Stimulated activated CD8-positive, alpha-beta memory T cell treated with anti-CD3 and anti-CD28 coated beads, Interleukin-15, amount 100 ng/mL, for 4 hours (primary cell): ENCODE measurements around the gene NBEAL2.
"Not testable (repeated sequence)": the region's sequence is repeated elsewhere in the genome, so short reads cannot be mapped to it uniquely, and the experiment has no call there.

Experiments used
- DNase-seq, 2 donors: peaks; one replicate each; pipeline ENCODE4 v3.0.0-alpha.2; 2020; ENCODE audit warnings: low read depth in 2 of 2

The NBEAL2 gene

GRCh38 chr3:47037302-47037701 is 57.8 kb downstream of the NBEAL2 start:
- not testable (repeated sequence) for DNase-seq

GRCh38 chr3:47041114-47041513 is 61.6 kb downstream of the NBEAL2 start:
- DNase-seq, result no peak

DNA sequence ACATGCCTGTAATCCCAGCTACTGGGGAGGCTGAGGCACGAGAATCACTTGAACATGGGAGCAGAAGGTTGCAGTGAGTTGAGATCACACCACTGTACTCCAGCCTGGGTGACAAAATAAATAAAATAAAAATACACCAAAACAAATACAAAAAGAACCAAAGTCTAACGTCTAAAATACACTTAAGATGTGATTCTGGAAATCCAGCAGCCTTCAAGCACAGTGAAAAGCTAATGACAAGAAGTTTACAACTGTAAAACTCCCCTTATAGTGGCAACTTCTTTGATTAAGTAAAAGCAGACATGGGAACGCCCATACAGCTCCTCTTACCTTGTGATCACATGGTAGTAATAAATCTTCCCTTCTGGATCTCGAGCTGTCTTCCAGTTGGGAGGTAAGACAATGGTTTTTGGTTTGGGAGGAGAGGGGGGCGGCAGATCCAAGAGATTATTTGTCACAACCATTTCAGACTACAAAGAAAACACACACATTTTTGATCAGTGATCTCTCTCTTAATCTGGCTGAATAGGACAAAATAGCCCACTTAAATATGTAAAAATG is 62.8 kb downstream of the NBEAL2 start:
- DNase-seq, result no peak

DNA sequence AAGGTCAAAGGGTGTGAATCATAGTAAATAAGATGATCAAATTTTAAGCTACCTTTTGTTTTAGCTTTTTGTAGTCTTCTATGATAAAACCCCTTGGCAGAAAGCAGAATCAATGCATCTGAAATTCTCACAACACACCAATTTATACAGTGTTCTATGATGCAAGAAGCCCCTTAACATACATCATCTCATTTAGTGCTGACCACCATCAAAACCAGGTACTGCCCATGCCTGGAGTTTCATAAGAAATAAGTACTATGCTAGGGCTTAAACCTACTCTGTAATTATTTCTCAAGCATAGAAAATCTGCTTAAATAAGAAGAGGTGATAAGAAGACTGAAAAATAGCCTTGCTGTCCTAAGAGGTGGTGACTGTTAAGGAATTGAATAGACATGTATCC is 67.6 kb downstream of the NBEAL2 start:
- no peak for DNase-seq

DNA sequence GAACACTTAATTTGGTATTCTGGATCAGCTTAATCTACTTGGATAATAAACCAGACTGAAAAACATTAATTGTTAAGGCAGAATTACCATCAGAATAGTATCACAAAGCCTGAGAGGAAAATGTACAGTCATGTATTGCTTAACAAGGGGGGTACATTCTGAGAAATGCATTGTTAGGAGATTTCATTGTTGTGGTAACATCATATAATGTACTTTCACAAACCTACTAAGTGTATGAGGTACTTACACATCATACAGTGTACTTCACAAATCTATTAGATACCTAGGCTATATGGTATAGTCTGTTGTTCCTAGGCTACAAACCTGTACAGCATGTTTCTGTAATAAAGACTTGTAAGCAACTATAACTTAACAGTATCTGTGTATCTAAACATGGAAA is 68.2 kb downstream of the NBEAL2 start:
- DNase-seq, result no peak

GRCh38 chr3:47054412-47054811 is 74.9 kb downstream of the NBEAL2 start:
- no peak for DNase-seq

GRCh38 chr3:47056705-47057104 is 77.2 kb downstream of the NBEAL2 start:
- DNase-seq, result no peak

- DNase-seq, result peak in 1 of 2 donors; percentile 38
These were observed 77.8 kb downstream of the NBEAL2 start for GRCh38 chr3:47057212-47057671.
